HUES48 (cell line): ENCODE data around the gene TMEM178B.
"Not testable (repeated sequence)": the region's sequence is repeated elsewhere in the genome, so short reads cannot be mapped to it uniquely, and the experiment has no call there.

Experiments used
- H3K27ac ChIP-seq: one replicate; pipeline ENCODE4 v1.7.0; 2013; ENCODE audit warnings: low read depth, low read length, inconsistent platforms
- H3K27me3 ChIP-seq: 2 replicates; pipeline ENCODE4 v1.6.1; 2013; ENCODE audit warnings: mild to moderate bottlenecking, low read length; ENCODE audit not compliant: control insufficient read depth, insufficient read depth
- H3K36me3 ChIP-seq: 2 replicates; pipeline ENCODE4 v1.6.1; 2013; ENCODE audit warnings: low read length; ENCODE audit not compliant: control insufficient read depth, insufficient read depth
- H3K4me1 ChIP-seq: 2 replicates; pipeline ENCODE4 v1.6.1; 2013; ENCODE audit warnings: mild to moderate bottlenecking, low read length; ENCODE audit not compliant: control insufficient read depth, insufficient read depth
- H3K4me3 ChIP-seq: 2 replicates; pipeline ENCODE4 v1.5.1; 2013; ENCODE audit warnings: mild to moderate bottlenecking, low read depth, low read length
- H3K9ac ChIP-seq: 2 replicates; pipeline ENCODE4 v1.6.1; 2013; ENCODE audit warnings: mild to moderate bottlenecking, low read depth, low read length, moderate library complexity
- H3K9me3 ChIP-seq: 2 replicates; pipeline ENCODE4 v1.6.1; 2013; ENCODE audit warnings: low read length; ENCODE audit not compliant: control insufficient read depth, insufficient read depth

Gene TMEM178B

DNA sequence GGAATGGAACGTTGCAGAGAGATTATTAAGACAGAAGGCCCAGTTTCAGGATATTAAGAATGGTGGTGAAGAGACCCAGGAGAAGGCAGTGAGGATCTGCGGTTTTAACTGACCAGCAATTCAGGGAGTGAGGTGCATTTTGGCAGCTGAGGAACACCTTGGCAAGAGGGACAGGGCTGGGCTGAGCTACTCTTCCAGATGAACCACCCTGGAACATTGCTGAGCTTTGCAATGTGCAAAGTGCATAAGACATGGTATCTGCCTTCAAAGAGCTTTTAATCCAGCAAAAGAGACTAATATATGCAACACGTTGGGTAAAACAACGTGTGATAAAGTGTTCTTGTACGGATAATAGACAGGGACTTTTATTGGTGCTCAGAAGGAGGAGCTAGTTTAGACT is 296.3 kb downstream of the TMEM178B start:
- no peaks in the 10 kb centered on the region for H3K9me3 ChIP-seq
- H3K27ac ChIP-seq = no peak overlapping the region
- H3K4me3 ChIP-seq = no peak overlapping the region
- peaks cover 24% of the 10 kb centered on the region for H3K4me1 ChIP-seq
- no peak overlapping the region for H3K9ac ChIP-seq
- no peaks in the 10 kb centered on the region for H3K36me3 ChIP-seq
- H3K27me3 ChIP-seq = no peaks in the 10 kb centered on the region

DNA sequence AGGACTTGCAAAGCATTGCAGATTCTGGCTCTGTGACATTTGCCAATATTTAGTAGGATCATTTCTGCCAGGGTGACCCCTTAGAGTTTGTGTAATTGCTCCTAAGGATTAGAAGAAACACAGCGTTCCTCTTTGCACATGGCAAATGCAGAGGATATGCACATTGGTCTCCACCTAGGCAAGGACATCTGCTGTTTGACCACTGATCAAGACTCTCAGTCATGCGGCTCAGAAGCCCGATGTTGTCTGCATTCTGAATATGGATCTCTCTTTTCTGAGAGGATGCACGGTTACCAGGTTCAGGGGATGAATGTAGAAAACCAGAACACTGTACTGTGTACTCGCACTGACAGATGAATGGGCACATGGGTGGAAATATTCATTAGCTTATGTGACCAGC is 296.8 kb downstream of the TMEM178B start:
- H3K9me3 ChIP-seq = no peaks in the 10 kb centered on the region
- no peaks in the 10 kb centered on the region for H3K27me3 ChIP-seq
- H3K36me3 ChIP-seq = no peaks in the 10 kb centered on the region
- H3K4me1 ChIP-seq = peaks cover 23% of the 10 kb centered on the region
- H3K9ac ChIP-seq = no peak overlapping the region
- no peak overlapping the region for H3K4me3 ChIP-seq
- H3K27ac ChIP-seq = no peak overlapping the region

DNA sequence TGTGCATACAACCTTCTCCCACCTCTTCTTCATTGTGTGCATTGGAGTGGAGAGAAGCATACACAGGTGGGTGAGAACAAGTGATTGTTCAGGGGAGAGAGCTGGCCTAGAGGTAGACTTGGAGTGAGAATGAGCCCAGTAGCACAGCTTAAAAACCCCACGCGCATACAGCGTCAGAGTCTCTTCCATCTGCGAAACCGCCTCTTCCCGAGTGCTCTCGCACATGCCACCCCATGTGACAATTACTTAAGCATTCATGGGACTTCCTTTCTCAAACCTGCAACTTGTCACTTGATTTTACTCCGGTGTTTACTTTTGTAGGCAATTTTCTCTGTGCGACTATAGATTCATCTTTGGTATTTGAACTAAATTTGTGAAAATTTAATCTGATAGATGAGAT is 300.6 kb downstream of the TMEM178B start:
- 0 out of 2 replicates have a peak, but pooled peaks cover under 1% of the 10 kb centered on the region for H3K4me1 ChIP-seq
- no peak overlapping the region for H3K9ac ChIP-seq
- H3K9me3 ChIP-seq = no peaks in the 10 kb centered on the region
- no peaks in the 10 kb centered on the region for H3K27me3 ChIP-seq
- H3K36me3 ChIP-seq = no peaks in the 10 kb centered on the region
- no peak overlapping the region for H3K4me3 ChIP-seq
- H3K27ac ChIP-seq = no peak overlapping the region

DNA sequence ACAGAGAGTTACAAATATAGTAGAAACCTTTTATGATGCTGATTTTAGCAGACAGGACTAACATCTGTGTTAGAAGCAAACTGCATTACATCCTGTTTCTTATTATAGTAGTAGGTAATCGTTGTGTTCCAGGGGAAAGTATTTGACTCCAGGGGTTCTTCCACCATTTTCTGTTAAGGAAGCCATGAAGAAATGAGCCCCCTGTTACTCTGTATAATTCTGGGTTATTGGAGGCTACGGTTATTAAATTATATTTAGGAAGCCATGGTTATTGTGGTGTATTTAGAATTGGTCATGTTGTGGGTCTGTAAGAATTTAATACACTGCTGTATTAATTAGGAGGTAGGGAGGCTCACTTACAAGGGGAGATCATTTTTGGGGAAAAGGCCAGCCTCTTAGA is 301.6 kb downstream of the TMEM178B start:
- Histone ChIP-seq H3K27ac (no peak overlapping the region), H3K27me3 (no peaks in the 10 kb centered on the region), H3K36me3 (no peaks in the 10 kb centered on the region), H3K9ac (no peak overlapping the region), H3K4me3 (no peak overlapping the region), H3K4me1 (no peaks in the 10 kb centered on the region), H3K9me3 (no peaks in the 10 kb centered on the region)

DNA sequence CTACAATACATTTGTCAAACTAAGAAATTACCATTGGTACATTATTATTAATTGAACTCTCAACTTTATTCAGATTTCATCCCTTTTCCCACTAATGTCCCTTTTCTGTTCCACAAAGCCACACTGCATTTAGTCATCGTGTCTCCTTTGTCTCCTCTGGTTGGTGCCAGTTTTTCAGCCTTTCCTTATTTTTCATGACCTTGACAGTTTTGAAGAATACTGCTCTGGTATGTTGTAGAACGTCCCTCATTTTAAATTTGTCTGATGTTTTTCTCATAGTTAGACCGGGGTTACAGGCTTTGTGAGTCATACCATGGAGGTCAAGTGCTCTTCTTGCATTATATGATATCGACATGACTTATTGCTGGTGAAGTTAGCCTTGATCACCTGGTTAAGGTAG is 304.0 kb downstream of the TMEM178B start:
- Histone ChIP-seq H3K9me3 (no peaks in the 10 kb centered on the region), H3K36me3 (no peaks in the 10 kb centered on the region), H3K4me1 (no peaks in the 10 kb centered on the region), H3K4me3 (no peak overlapping the region), H3K27me3 (no peaks in the 10 kb centered on the region), H3K27ac (no peak overlapping the region), H3K9ac (no peak overlapping the region)

DNA sequence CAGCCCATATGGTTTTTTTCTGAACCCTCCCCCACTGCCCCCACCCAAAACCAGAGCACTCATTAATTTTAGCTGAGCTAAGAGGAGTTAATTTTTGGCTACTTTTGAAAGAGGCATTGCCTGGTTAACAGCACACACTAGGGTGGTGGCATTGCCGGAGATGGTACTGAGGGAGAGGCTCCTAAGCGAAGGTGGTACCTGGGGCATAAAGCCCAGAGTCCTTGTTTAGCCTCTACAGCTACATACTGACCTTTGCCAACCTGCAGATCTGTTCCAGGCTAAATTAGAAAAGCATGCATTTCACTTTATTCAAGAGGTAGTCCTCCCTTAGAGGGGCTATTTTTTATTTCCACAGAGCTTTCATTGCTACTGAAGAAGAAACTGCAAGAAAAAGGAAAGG is 304.5 kb downstream of the TMEM178B start:
- Histone ChIP-seq H3K27ac (no peak overlapping the region), H3K4me3 (no peak overlapping the region), H3K9ac (no peak overlapping the region), H3K9me3 (no peaks in the 10 kb centered on the region), H3K4me1 (no peaks in the 10 kb centered on the region), H3K36me3 (no peaks in the 10 kb centered on the region), H3K27me3 (no peaks in the 10 kb centered on the region)

DNA sequence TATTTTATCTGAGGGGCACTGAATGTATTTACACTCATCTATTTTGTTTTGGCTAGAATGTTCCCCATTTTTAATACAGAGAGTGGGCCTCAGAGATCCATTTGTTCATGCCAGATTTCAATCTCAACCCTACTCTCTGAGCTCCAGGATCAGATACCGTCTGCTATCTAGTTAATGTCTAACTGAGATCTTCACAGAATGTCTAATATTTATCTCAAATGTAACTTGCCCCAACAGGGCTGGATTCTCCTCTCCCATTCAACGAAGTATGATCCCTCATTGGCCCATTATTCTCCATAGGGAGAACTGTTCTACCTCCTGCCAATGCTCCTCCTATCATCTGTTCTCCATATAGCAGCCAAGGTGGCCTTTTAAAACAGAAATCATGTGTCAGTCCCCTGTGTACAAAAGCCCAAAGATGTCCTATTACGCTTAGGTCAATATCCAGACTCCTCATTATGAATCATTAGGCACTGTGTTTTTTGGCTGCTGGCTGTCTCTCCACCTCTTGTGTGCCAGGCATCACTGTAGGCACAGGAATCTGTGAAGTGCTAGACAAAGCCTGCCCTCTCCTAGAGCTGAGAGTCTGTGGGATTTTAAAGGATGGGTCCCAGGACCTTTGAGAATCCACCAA is 308.0 kb downstream of the TMEM178B start:
- Histone ChIP-seq H3K4me3 (no peak overlapping the region), H3K27me3 (no peaks in the 10 kb centered on the region), H3K4me1 (no peaks in the 10 kb centered on the region), H3K27ac (no peak overlapping the region), H3K36me3 (no peaks in the 10 kb centered on the region), H3K9me3 (no peaks in the 10 kb centered on the region), H3K9ac (no peak overlapping the region)

DNA sequence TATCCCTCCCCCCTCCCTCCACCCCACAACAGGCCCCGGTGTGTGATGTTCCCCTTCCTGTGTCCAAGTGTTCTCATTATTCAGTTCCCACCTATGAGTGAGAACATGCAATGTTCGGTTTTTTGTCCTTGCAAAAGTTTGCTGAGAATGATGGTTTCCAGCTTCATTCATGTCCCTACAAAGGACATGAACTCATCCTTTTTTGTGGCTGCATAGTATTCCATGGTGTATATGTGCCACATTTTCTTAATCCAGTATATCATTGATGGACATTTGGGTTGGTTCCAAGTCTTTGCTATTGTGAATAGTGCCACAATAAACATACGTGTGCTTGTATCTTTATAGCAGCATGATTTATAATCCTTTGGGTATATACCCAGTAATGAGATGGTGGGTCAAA is 309.5 kb downstream of the TMEM178B start:
- not testable (repeated sequence) for H3K9me3 ChIP-seq, H3K4me3 ChIP-seq, H3K27me3 ChIP-seq, H3K4me1 ChIP-seq, H3K27ac ChIP-seq, H3K36me3 ChIP-seq, H3K9ac ChIP-seq

DNA sequence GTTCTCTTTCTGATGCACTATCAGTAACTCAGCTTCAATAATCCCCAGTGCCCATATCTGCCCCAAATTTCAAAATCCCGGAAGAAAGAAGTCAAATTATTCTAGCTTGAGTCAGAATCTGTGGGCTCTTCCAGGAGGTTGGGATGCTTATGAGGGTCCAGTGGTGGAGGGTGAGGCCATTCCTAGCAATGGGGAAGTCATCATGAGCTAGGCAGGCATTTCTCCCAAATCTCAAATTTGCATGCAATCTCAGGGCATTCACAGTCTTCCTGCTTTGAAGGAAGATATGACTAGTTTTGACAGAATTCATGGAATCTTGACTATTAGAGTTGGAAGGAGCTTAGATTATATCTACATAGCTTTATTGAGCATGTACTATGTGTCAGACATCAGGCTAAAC is 313.0 kb downstream of the TMEM178B start:
- Histone ChIP-seq H3K4me3 (no peak overlapping the region), H3K27me3 (no peaks in the 10 kb centered on the region), H3K4me1 (no peaks in the 10 kb centered on the region), H3K9ac (no peak overlapping the region), H3K36me3 (no peaks in the 10 kb centered on the region), H3K9me3 (no peaks in the 10 kb centered on the region), H3K27ac (no peak overlapping the region)

DNA sequence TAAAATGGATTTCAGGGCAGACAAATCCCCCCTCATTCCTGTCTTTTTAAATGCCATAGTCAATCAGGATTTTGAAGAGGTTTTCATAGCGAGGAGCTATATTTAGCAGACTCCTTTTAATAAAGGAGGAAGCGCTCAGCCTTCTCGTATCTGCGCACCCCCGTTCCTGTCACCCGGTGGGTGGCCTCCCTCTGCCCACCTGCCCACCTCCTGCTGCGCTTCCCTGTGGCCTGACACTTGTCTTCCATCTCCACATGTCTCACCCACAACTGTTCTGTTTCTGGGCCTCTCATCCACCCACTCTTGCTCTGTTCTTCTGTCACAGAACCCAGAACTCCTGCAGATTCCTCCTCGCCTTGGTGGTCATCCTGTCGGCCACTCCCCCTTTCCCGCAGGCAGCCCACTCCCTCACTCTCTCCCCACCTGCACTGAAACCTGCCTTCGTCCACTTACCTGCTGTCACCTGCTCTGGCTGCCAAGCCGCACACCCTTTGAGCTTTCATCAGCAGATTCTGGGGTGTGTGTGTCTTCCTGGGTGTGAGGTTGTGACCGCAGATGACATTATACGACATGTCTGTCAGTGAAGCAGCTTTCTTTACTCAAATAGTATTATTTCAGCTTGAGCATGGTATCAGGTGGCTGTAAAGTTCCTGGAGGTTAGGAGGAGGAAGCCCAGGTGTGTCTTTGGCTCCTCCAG is 313.8 kb downstream of the TMEM178B start:
- H3K27ac ChIP-seq = no peak overlapping the region
- H3K9ac ChIP-seq = no peak overlapping the region
- H3K4me3 ChIP-seq = no peak overlapping the region
- H3K36me3 ChIP-seq = no peaks in the 10 kb centered on the region
- no peaks in the 10 kb centered on the region for H3K27me3 ChIP-seq
- H3K4me1 ChIP-seq = no peaks in the 10 kb centered on the region
- no peaks in the 10 kb centered on the region for H3K9me3 ChIP-seq

DNA sequence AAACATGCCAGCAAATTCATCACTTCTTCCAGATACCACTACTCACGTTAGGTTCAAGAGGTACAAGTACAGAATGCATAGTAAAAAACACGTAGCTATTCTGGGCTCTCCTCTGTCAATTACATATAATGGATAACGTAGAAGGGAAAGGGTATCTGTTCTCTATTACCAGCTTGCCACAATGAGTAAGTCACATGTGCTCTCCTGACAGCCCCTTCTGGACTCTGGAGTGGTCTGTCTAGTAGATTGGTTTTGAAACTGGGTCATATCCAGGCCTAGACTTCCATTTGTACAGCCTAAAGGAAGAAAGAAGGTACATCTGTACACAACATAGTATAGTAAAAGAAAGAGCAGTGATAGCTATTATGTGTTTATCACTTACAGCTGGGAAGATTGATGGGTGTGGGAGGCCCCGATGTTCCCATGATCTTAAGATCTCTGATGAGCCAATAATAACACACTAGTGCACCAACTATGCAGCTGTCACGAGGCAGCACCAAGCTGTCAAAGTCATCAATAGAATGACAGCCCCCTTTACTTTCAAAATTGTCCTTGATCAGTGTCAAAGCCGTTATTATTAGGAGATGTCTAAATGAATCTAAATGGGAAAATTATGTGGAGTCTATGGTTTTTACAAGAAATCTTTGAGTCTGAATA is 315.4 kb downstream of the TMEM178B start:
- Histone ChIP-seq H3K9ac (no peak overlapping the region), H3K4me3 (no peak overlapping the region), H3K27me3 (no peaks in the 10 kb centered on the region), H3K27ac (no peak overlapping the region), H3K9me3 (no peaks in the 10 kb centered on the region), H3K4me1 (no peaks in the 10 kb centered on the region), H3K36me3 (no peaks in the 10 kb centered on the region)
